A673 (cell line): ENCODE results near the gene TUBB3.
"Not testable (repeated sequence)": the region's sequence is repeated elsewhere in the genome, so short reads cannot be mapped to it uniquely, and the experiment has no call there.

Experiments used
- CTCF ChIP-seq: fragments of 300-800, 200-600 bp; sonication (generic); conservative IDR thresholded peaks from 2 replicates; pipeline ENCODE4 v1.5.1; 2017; ENCODE audit warnings: low read depth, mild to moderate bottlenecking, antibody characterized with exemption, low read length, moderate library complexity, mixed read lengths
- EZH2 ChIP-seq: fragments of 200-600 bp; sonication (generic); IDR thresholded peaks from 2 replicates; pipeline ENCODE4 v1.6.1; 2017; ENCODE audit warnings: borderline replicate concordance, low read depth, mild to moderate bottlenecking, mixed read lengths, antibody characterized with exemption, low read length; ENCODE audit not compliant: poor library complexity, severe bottlenecking

DNA sequence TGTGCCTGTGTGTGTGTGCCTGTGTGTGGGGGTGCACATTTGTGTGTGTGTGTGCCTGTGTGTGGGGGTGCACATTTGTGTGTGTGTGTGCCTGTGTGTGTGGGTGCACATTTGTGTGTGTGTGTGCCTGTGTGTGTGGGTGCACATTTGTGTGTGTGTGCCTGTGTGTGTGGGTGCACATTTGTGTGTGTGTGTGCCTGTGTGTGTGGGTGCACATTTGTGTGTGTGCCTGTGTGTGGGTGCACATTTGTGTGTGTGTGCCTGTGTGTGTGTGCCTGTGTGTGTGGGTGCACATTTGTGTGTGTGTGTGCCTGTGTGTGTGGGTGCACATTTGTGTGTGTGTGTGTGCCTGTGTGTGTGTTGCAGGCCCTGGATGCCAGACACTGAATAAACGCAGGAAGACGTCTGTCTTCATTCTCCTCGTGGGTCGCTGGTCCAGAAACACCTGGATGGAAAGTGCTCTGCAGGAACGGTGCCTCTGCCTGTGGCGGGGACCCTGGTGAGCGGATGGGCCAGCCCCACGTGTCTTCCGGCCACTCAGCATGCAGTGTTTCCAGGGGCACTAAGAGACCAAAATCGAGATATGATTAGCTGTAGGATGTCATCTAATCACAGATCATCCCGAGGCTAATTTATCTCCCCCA is 8.4 kb upstream of the TUBB3 start:
- not testable (repeated sequence) for TF ChIP-seq EZH2, CTCF
